Measurements from ENCODE around the gene PROM1. TPM values are rescaled to one million over a fixed set of nuclear protein-coding genes. Genes with fewer than 3 reads are reported as not detected.

PROM1 gene
- total RNA-seq, 2 experiments from 2014 or later, result not detected

- peaks cover 0 to 7% of the 10 kb centered on the region in 2 experiments for H3K27me3 ChIP-seq (ENCODE audit: control insufficient read depth in 1 of 2, insufficient read depth in 2 of 2, low read length in 2 of 2)
- no peak for ATAC-seq (ENCODE audit: poor library complexity)
- POLR2A ChIA-PET, result no interaction called here
Measured at GRCh38 chr4:16048619-16049419, 35.0 kb downstream of the PROM1 start.

DNA sequence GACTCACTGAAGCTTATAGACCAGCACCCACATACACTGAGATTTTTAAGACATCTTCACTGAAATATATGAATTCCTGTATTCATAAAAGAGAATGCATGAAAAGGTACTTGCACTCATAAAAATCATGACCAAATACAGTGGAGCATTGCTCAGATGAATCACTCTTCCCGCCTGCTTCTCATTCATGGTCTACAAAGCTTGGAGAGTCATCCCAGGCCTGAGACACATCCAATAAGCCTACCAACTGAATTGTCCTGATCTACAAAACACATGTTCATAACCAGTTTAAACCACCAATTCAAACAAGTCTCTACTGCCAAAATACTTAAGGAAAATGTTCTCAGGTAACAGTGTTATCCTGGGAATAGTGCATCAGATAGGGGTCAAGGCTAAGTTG, 38.1 kb downstream of the PROM1 start:
- CTCF ChIA-PET, result no interaction called here
- Mint-ChIP-seq H3K4me3 (no peak overlapping the region), H3K27ac (no peak overlapping the region), H3K4me1 (ENCODE audit: low read depth) (no peaks in the 10 kb centered on the region), H3K27me3 (no peaks in the 10 kb centered on the region), H3K36me3 (ENCODE audit: low read depth) (no peaks in the 10 kb centered on the region), H3K9me3 (no peaks in the 10 kb centered on the region)
- H3K9me3 ChIP-seq (ENCODE audit: control insufficient read depth in 1 of 2, insufficient read depth in 1 of 2, low read length in 2 of 2), result no peaks in the 10 kb centered on the region
- POLR2A ChIA-PET, result no interaction called here
- ATAC-seq (ENCODE audit: poor library complexity) (no peak), DNase-seq (no peak)
- intact Hi-C loops (cut with DNase I, micrococcal nuclease), result no loop called here
- no peaks in the 10 kb centered on the region for H3K4me1 ChIP-seq (ENCODE audit: insufficient read depth, low read length)
- peaks cover 0 to 1% of the 10 kb centered on the region in 2 experiments for H3K27me3 ChIP-seq (ENCODE audit: control insufficient read depth in 1 of 2, insufficient read depth in 2 of 2, low read length in 2 of 2)
- no peak overlapping the region for H3K27ac ChIP-seq (ENCODE audit: low read depth in 1 of 2, low read length in 2 of 2)
- no peaks in the 10 kb centered on the region for H3K36me3 ChIP-seq (ENCODE audit: insufficient read depth, low read length)
- H3K4me3 ChIP-seq (ENCODE audit: low read length), result no peak overlapping the region
- TF ChIP-seq, protein P1, sequence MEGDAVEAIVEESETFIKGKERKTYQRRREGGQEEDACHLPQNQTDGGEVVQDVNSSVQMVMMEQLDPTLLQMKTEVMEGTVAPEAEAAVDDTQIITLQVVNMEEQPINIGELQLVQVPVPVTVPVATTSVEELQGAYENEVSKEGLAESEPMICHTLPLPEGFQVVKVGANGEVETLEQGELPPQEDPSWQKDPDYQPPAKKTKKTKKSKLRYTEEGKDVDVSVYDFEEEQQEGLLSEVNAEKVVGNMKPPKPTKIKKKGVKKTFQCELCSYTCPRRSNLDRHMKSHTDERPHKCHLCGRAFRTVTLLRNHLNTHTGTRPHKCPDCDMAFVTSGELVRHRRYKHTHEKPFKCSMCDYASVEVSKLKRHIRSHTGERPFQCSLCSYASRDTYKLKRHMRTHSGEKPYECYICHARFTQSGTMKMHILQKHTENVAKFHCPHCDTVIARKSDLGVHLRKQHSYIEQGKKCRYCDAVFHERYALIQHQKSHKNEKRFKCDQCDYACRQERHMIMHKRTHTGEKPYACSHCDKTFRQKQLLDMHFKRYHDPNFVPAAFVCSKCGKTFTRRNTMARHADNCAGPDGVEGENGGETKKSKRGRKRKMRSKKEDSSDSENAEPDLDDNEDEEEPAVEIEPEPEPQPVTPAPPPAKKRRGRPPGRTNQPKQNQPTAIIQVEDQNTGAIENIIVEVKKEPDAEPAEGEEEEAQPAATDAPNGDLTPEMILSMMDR (IDR thresholded peaks at IDR 0.05), result no peak

More at GRCh38 chr4:16048619-16049419, 35.0 kb downstream of the PROM1 start:
- Histone ChIP-seq H3K4me3 (ENCODE audit: low read length) (no peak overlapping the region), H3K27ac (ENCODE audit: low read depth in 1 of 2, low read length in 2 of 2) (no peak overlapping the region), H3K4me1 (ENCODE audit: insufficient read depth, low read length) (no peaks in the 10 kb centered on the region), H3K36me3 (ENCODE audit: insufficient read depth, low read length) (no peaks in the 10 kb centered on the region), H3K9me3 (ENCODE audit: control insufficient read depth in 1 of 2, insufficient read depth in 1 of 2, low read length in 2 of 2) (no peaks in the 10 kb centered on the region)
- intact Hi-C loops (cut with DNase I, micrococcal nuclease), result no loop called here
- Mint-ChIP-seq H3K36me3 (ENCODE audit: low read depth) (no peaks in the 10 kb centered on the region), H3K4me1 (ENCODE audit: low read depth) (no peaks in the 10 kb centered on the region), H3K4me3 (no peak overlapping the region), H3K9me3 (no peaks in the 10 kb centered on the region), H3K27me3 (peaks cover 13% of the 10 kb centered on the region), H3K27ac (no peak overlapping the region)
- no peak for DNase-seq
- CTCF ChIA-PET, result no interaction called here
- TF ChIP-seq, protein P1 (IDR thresholded peaks at IDR 0.05), result no peak

DNA sequence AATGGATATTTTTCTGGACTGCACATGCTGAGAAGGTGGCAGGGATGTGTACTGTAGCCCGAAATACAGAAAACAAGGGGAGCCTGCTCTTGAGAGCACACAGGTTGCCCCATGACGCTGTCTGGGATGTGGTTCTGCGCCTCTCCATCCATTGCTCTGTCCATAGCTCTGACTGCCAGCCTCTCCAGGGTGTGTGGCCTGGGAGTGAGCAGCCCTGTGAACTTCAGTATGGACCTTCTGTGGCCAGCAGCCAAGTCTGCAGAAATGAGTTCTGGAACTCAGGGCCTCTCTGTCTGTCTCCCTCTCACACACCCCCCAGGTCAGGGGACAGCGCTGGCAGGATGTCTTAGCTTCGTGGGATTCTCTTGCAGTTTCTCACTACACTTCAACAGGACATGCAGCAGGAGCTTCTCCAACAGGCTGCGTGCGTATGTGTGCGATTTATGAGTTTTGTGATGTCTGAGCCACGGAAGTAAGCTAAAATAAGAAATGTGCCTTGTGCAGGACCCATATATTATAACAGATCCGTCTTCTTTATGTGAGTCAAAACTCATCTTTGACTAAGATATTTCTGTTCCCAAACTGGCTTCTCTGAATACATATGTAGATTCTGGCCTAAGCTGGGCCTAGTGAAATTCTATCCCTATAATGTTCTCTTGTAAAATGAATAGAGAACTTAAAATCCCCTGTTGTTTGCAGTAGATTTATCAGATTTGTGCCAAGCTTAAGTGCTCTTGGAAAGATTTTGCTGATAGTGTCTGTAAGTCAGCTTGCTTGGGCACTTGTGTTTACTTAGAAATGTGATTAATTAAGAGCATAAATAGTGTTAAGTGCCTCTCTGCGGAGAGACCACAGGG, 40.0 kb downstream of the PROM1 start:
- intact Hi-C loops (cut with DNase I, micrococcal nuclease), result no loop called here
- no peak overlapping the region for H3K4me3 ChIP-seq (ENCODE audit: low read length)
- no peak for DNase-seq
- no peaks in the 10 kb centered on the region for H3K36me3 Mint-ChIP-seq (ENCODE audit: low read depth)
- H3K27ac ChIP-seq (ENCODE audit: low read depth in 1 of 2, low read length in 2 of 2), result no peak overlapping the region
- H3K27ac Mint-ChIP-seq, result no peak overlapping the region
- no peak overlapping the region for H3K4me3 Mint-ChIP-seq
- no peaks in the 10 kb centered on the region for H3K4me1 Mint-ChIP-seq (ENCODE audit: low read depth)
- H3K9me3 ChIP-seq (ENCODE audit: control insufficient read depth in 1 of 2, insufficient read depth in 1 of 2, low read length in 2 of 2), result no peaks in the 10 kb centered on the region
- H3K36me3 ChIP-seq (ENCODE audit: insufficient read depth, low read length), result no peaks in the 10 kb centered on the region
- no peak for ATAC-seq (ENCODE audit: poor library complexity)
- CTCF ChIA-PET, result no interaction called here
- POLR2A ChIA-PET, result no interaction called here
- H3K4me1 ChIP-seq (ENCODE audit: insufficient read depth, low read length), result no peaks in the 10 kb centered on the region
- TF ChIP-seq, protein P1 (IDR thresholded peaks at IDR 0.05), result no peak
- H3K27me3 Mint-ChIP-seq, result no peaks in the 10 kb centered on the region
- no peaks in the 10 kb centered on the region for H3K9me3 Mint-ChIP-seq
- H3K27me3 ChIP-seq (ENCODE audit: control insufficient read depth in 1 of 2, insufficient read depth in 2 of 2, low read length in 2 of 2), result no peaks in the 10 kb centered on the region
